SU-DHL-6 (cell line): ENCODE data around the gene CROCC.
"Not testable (repeated sequence)": the region's sequence is repeated elsewhere in the genome, so short reads cannot be mapped to it uniquely, and the experiment has no call there.

Experiments
- H2AFZ ChIP-seq: fragments of 200-600 bp; sonication (generic); 2 replicates; pipeline ENCODE4 v1.6.1; 2014; ENCODE audit warnings: low read depth, mild to moderate bottlenecking, moderate library complexity, mixed read lengths, antibody characterized with exemption, low read length; ENCODE audit not compliant: severe bottlenecking
- H3F3A ChIP-seq: fragments of 200-600 bp; shearing (Covaris generic); 2 replicates; pipeline ENCODE4 v1.6.0; 2016; ENCODE audit warnings: antibody characterized with exemption, mild to moderate bottlenecking; ENCODE audit not compliant: insufficient read depth
- H3K27ac ChIP-seq: fragments of 200-600 bp; sonication (generic); 2 replicates; pipeline ENCODE4 v1.5.1; 2016; ENCODE audit warnings: low read depth, mild to moderate bottlenecking, low read length, moderate library complexity, mixed read lengths
- H3K27me3 ChIP-seq: fragments of 200-600 bp; sonication (generic), shearing (Covaris generic); 2 replicates; pipeline ENCODE4 v1.6.0; 2014; ENCODE audit warnings: mild to moderate bottlenecking, low read length
- H3K36me3 ChIP-seq: fragments of 200-600 bp; sonication (generic); 2 replicates; pipeline ENCODE4 v1.6.1; 2014; ENCODE audit warnings: mild to moderate bottlenecking, low read length, mixed read lengths
- H3K4me2 ChIP-seq: fragments of 300-600, 200-600 bp; shearing (Covaris generic), sonication (generic); 2 replicates; pipeline ENCODE4 v1.6.0; 2014; ENCODE audit warnings: low read length, low read depth, mild to moderate bottlenecking; ENCODE audit not compliant: poor library complexity, severe bottlenecking
- H3K4me3 ChIP-seq: fragments of 200-600 bp; sonication (generic); 2 replicates; pipeline ENCODE4 v1.5.1; 2014; ENCODE audit warnings: antibody characterized with exemption, low read length, mild to moderate bottlenecking, mixed read lengths; ENCODE audit not compliant: insufficient read depth, poor library complexity, severe bottlenecking
- H3K79me2 ChIP-seq: fragments of 200-600 bp; sonication (generic); 2 replicates; pipeline ENCODE4 v1.6.1; 2014; ENCODE audit warnings: mild to moderate bottlenecking, low read length, moderate library complexity; ENCODE audit not compliant: insufficient read depth
- H3K9ac ChIP-seq: fragments of 200-600 bp; sonication (generic); 2 replicates; pipeline ENCODE4 v1.7.0; 2014; ENCODE audit warnings: mild to moderate bottlenecking, low read length
- H3K9me2 ChIP-seq: fragments of 200-600 bp; sonication (generic); replicated peaks from 2 replicates; pipeline ENCODE4 v1.6.1; 2014; ENCODE audit warnings: low read length; ENCODE audit not compliant: insufficient read depth
- H3K9me3 ChIP-seq: fragments of 200-600 bp; sonication (generic); 2 replicates; pipeline ENCODE4 v1.6.1; 2014; ENCODE audit warnings: low read length, mixed read lengths; ENCODE audit not compliant: insufficient read depth
- H4K20me1 ChIP-seq: fragments of 200-600 bp; sonication (generic); 2 replicates; pipeline ENCODE4 v1.6.1; 2014; ENCODE audit warnings: low read depth, mild to moderate bottlenecking, antibody characterized with exemption, low read length, moderate library complexity, mixed read lengths
- CTCF ChIP-seq: fragments of 200-600 bp; sonication (generic); IDR thresholded peaks from one replicate; pipeline ENCODE4 v1.5.1; 2017; ENCODE audit warnings: antibody characterized with exemption, mild to moderate bottlenecking, low read length, moderate library complexity; ENCODE audit not compliant: insufficient read depth, poor library complexity, severe bottlenecking
- EZH2phosphoT487 ChIP-seq: fragments of 200-600 bp; sonication (generic), shearing (Covaris generic); conservative IDR thresholded peaks from 2 replicates; pipeline ENCODE4 v1.6.1; 2018; ENCODE audit warnings: mild to moderate bottlenecking, antibody characterized with exemption, low read length, moderate library complexity, mixed read lengths

Gene CROCC

GRCh38 chr1:16900751-16901150, 21.0 kb upstream of the CROCC start:
- no peaks in the 10 kb centered on the region for H3K27me3 ChIP-seq
- H2AFZ ChIP-seq, result no peak overlapping the region
- H3F3A ChIP-seq, result peaks cover 71% of the 10 kb centered on the region
- H3K27ac ChIP-seq, result peak overlapping the region; percentile 94
- no peaks in the 10 kb centered on the region for H3K79me2 ChIP-seq
- H3K9me3 ChIP-seq, result 0 out of 2 replicates have a peak, but pooled peaks cover 3% of the 10 kb centered on the region
- H4K20me1 ChIP-seq, result no peaks in the 10 kb centered on the region
- H3K9ac ChIP-seq, result peak overlapping the region; percentile 8; the same call in 1 of the 2 replicates
- H3K4me3 ChIP-seq, result no peak overlapping the region
- H3K9me2 ChIP-seq, result no peaks in the 10 kb centered on the region
- peak overlapping the region; percentile 39 for H3K4me2 ChIP-seq
- H3K36me3 ChIP-seq, result no peaks in the 10 kb centered on the region
- no peak for TF ChIP-seq EZH2phosphoT487
- peak; percentile 22 for TF ChIP-seq CTCF

GRCh38 chr1:16901371-16901770, 20.4 kb upstream of the CROCC start:
- Histone ChIP-seq H3K27ac (peak overlapping the region; percentile 94), H3F3A (peaks cover 75% of the 10 kb centered on the region), H3K9ac (0 out of 2 replicates have a peak overlapping the region, but pooled peaks have one; percentile 8), H3K4me2 (peak overlapping the region; percentile 39)
- H4K20me1 ChIP-seq, H3K79me2 ChIP-seq, H3K9me3 ChIP-seq, H3K9me2 ChIP-seq, H3K36me3 ChIP-seq, H2AFZ ChIP-seq, H3K27me3 ChIP-seq, H3K4me3 ChIP-seq: not testable (repeated sequence)

- peak overlapping the region; percentile 68 for H3K9ac ChIP-seq
- no peaks in the 10 kb centered on the region for H3K36me3 ChIP-seq
- TF ChIP-seq CTCF (no peak), EZH2phosphoT487 (no peak)
- H4K20me1 ChIP-seq, result no peaks in the 10 kb centered on the region
- no peaks in the 10 kb centered on the region for H3K79me2 ChIP-seq
- H3K9me3 ChIP-seq, result peaks cover 14% of the 10 kb centered on the region; the same call in 1 of the 2 replicates
- no peak overlapping the region for H3K4me3 ChIP-seq
- H3K9me2 ChIP-seq, result no peaks in the 10 kb centered on the region
- peak overlapping the region; percentile 89 for H3K4me2 ChIP-seq
- peak overlapping the region; percentile 93 for H2AFZ ChIP-seq
- peaks cover 63% of the 10 kb centered on the region for H3F3A ChIP-seq
- H3K27ac ChIP-seq, result peak overlapping the region; percentile 94
- H3K27me3 ChIP-seq, result no peaks in the 10 kb centered on the region
Measured at GRCh38 chr1:16903054-16903453, 18.7 kb upstream of the CROCC start.

GRCh38 chr1:16903458-16903796, 18.3 kb upstream of the CROCC start:
- peak overlapping the region; percentile 94 for H3K27ac ChIP-seq

More at GRCh38 chr1:16903458-16903796, 18.3 kb upstream of the CROCC start:
- no peaks in the 10 kb centered on the region for H3K79me2 ChIP-seq
- peak overlapping the region; percentile 89 for H3K4me2 ChIP-seq
- H3K9me3 ChIP-seq, result peaks cover 14% of the 10 kb centered on the region; the same call in 1 of the 2 replicates
- H3K9me2 ChIP-seq, result no peaks in the 10 kb centered on the region
- peak overlapping the region; percentile 68 for H3K9ac ChIP-seq
- H3K36me3 ChIP-seq, result no peaks in the 10 kb centered on the region
- H3K4me3 ChIP-seq, result peak overlapping the region; percentile 39
- no peaks in the 10 kb centered on the region for H4K20me1 ChIP-seq
- no peak for TF ChIP-seq CTCF
- no peak for TF ChIP-seq EZH2phosphoT487
- peaks cover 59% of the 10 kb centered on the region for H3F3A ChIP-seq
- H2AFZ ChIP-seq, result peak overlapping the region; percentile 93
- no peaks in the 10 kb centered on the region for H3K27me3 ChIP-seq
